ENCODE measurements around the gene IPMK.

Gene IPMK

GRCh38 chr10:58267713-58268453 is at the start of gene IPMK:
TSS of gene IPMK (minus strand) at chr10:58267894. CDS start at chr10:58267611, 283 bp downstream.
- Mint-ChIP-seq H3K27ac (peak within 1 kb of the TSS; percentile 90 to 98 (median 96)), H3K4me3 (peak within 1 kb of the TSS; percentile 98 to 100 (median 100)), H3K9me3 (no peaks in the 10 kb centered on the region), H3K27me3 (ENCODE audit: low read depth) (peaks cover 8% of the 10 kb centered on the region), H3K4me1 (peaks cover 25% of the 10 kb centered on the region), H3K36me3 (ENCODE audit: low read depth) (no peaks in the 10 kb centered on the region)
- TF ChIP-seq, protein P1, sequence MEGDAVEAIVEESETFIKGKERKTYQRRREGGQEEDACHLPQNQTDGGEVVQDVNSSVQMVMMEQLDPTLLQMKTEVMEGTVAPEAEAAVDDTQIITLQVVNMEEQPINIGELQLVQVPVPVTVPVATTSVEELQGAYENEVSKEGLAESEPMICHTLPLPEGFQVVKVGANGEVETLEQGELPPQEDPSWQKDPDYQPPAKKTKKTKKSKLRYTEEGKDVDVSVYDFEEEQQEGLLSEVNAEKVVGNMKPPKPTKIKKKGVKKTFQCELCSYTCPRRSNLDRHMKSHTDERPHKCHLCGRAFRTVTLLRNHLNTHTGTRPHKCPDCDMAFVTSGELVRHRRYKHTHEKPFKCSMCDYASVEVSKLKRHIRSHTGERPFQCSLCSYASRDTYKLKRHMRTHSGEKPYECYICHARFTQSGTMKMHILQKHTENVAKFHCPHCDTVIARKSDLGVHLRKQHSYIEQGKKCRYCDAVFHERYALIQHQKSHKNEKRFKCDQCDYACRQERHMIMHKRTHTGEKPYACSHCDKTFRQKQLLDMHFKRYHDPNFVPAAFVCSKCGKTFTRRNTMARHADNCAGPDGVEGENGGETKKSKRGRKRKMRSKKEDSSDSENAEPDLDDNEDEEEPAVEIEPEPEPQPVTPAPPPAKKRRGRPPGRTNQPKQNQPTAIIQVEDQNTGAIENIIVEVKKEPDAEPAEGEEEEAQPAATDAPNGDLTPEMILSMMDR (IDR thresholded peaks at IDR 0.05; ENCODE audit: unreplicated experiment in 3 of 3) = no peak

DNA sequence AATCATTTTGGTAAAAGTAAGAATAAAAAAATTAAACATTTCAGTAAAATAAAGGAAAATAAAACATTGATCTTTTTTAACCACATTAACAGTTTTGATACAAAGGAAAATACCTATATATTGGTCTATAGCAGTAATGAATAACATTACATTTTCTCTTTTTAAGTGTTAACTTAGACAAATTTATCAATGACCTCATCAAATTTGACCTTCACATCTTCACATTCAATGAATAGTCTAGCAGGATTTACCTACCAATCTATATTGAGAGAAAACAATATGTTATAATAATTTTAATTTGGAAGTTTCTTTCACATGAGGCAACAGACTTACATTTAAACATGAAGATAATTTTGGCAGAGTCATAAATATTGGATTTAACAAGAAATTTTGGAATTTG is 49.2 kb upstream of the IPMK start:
- Mint-ChIP-seq H3K36me3 (ENCODE audit: low read depth) (no peaks in the 10 kb centered on the region), H3K27me3 (ENCODE audit: low read depth) (no peaks in the 10 kb centered on the region), H3K27ac (no peak overlapping the region), H3K9me3 (no peaks in the 10 kb centered on the region), H3K4me1 (no peaks in the 10 kb centered on the region), H3K4me3 (no peak overlapping the region)
- TF ChIP-seq, protein P1 (IDR thresholded peaks at IDR 0.05; ENCODE audit: unreplicated experiment in 3 of 3) = no peak

- Mint-ChIP-seq H3K27ac (no peak overlapping the region), H3K36me3 (ENCODE audit: low read depth) (no peaks in the 10 kb centered on the region), H3K27me3 (ENCODE audit: low read depth) (no peaks in the 10 kb centered on the region), H3K9me3 (no peaks in the 10 kb centered on the region), H3K4me3 (no peak overlapping the region), H3K4me1 (no peaks in the 10 kb centered on the region)
- TF ChIP-seq, protein P1 (IDR thresholded peaks at IDR 0.05; ENCODE audit: unreplicated experiment in 3 of 3) = no peak
These were observed 43.3 kb upstream of the IPMK start for GRCh38 chr10:58311026-58311425.

DNA sequence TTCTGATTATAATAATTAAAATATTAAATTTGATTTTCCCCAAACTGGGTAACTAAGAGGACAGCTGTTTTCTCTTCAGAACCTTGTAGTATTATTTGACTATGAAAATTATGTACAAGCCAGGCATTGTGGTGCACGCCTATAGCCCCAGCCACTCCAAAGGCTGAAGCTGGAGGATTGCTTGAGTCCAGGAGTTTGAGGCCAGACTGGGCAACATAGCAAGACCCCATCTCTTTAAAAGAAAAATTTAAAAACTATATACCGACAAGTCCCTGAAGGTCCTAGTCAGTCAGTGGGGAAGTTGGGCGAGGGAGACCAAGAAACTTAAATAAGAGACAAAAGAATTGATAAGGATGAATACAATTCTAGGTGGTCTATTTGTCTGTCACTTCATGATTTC is 40.0 kb upstream of the IPMK start:
- H3K36me3 Mint-ChIP-seq (ENCODE audit: low read depth) = no peaks in the 10 kb centered on the region
- H3K4me3 Mint-ChIP-seq = no peak overlapping the region
- no peaks in the 10 kb centered on the region for H3K27me3 Mint-ChIP-seq (ENCODE audit: low read depth)
- no peaks in the 10 kb centered on the region for H3K9me3 Mint-ChIP-seq
- no peak overlapping the region for H3K27ac Mint-ChIP-seq
- TF ChIP-seq, protein P1 (IDR thresholded peaks at IDR 0.05; ENCODE audit: unreplicated experiment in 3 of 3) = no peak
- no peaks in the 10 kb centered on the region for H3K4me1 Mint-ChIP-seq

DNA sequence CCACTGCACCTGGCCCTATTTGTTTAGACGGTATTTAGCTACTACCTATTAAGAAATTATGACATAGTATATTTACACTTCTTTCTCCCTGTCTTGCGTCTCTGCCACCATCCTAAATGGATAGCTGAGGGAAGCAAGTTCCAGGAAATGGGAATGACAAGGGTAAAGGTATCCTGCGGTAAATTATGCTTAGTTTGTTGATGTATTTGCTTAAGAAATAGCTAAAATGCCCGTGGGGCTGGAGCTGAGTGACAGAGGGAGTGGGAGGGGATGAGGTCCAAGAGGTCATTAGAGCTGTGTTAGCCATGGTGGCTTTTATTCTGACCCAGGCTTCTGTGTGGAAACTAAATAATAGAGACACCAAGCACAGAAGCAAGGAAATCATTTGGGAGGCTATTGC is 38.1 kb upstream of the IPMK start:
- H3K36me3 Mint-ChIP-seq (ENCODE audit: low read depth) = no peaks in the 10 kb centered on the region
- no peaks in the 10 kb centered on the region for H3K9me3 Mint-ChIP-seq
- TF ChIP-seq, protein P1 (IDR thresholded peaks at IDR 0.05; ENCODE audit: unreplicated experiment in 3 of 3) = no peak
- H3K4me3 Mint-ChIP-seq = no peak overlapping the region
- no peaks in the 10 kb centered on the region for H3K4me1 Mint-ChIP-seq
- H3K27me3 Mint-ChIP-seq (ENCODE audit: low read depth) = no peaks in the 10 kb centered on the region
- no peak overlapping the region for H3K27ac Mint-ChIP-seq

- Mint-ChIP-seq H3K9me3 (no peaks in the 10 kb centered on the region), H3K27me3 (ENCODE audit: low read depth) (no peaks in the 10 kb centered on the region), H3K4me1 (no peaks in the 10 kb centered on the region), H3K4me3 (no peak overlapping the region), H3K36me3 (ENCODE audit: low read depth) (no peaks in the 10 kb centered on the region), H3K27ac (no peak overlapping the region)
- TF ChIP-seq, protein P1 (IDR thresholded peaks at IDR 0.05; ENCODE audit: unreplicated experiment in 3 of 3) = no peak
These were observed 36.5 kb upstream of the IPMK start for GRCh38 chr10:58304099-58304633.

Data from nephron (organoid).